CD14-positive monocyte (primary cell): ENCODE data around the gene CELF2. TPM values are rescaled to one million over a fixed set of nuclear protein-coding genes. Genes with fewer than 3 reads are reported as not detected.

Source experiments
- DNase-seq, 3 donors: peaks; one replicate each; pipeline ENCODE4 v3.0.0-alpha.2; 2011 to 2022
- H2AFZ ChIP-seq: 2 replicates; pipeline ENCODE4 v1.6.0; 2012; ENCODE audit warnings: mild to moderate bottlenecking, low read depth, low read length, inconsistent platforms; ENCODE audit not compliant: insufficient read depth, poor library complexity, severe bottlenecking
- H3K27ac ChIP-seq, 2 donors: 1 replicate in 1 of 2; 2 replicates in 1 of 2; pipeline ENCODE4 v1.5.1; 2012 to 2013; ENCODE audit warnings: low read length in 2 of 2, control low read depth in 1 of 2, inconsistent platforms in 1 of 2, low read depth in 1 of 2, mild to moderate bottlenecking in 1 of 2
- H3K27me3 ChIP-seq, 2 donors: one replicate each; pipeline versions ENCODE4 v1.6.0 to v1.6.1; 2011 to 2013; ENCODE audit warnings: low read length in 2 of 2; ENCODE audit not compliant: control insufficient read depth in 2 of 2, insufficient read depth in 2 of 2
- H3K36me3 ChIP-seq, 2 donors: replicated peaks in 1 of 2; 1 replicate in 1 of 2; 2 replicates in 1 of 2; pipeline versions ENCODE4 v1.5.1 to v1.6.1; 2012 to 2013; ENCODE audit warnings: low read length in 2 of 2, control low read depth in 1 of 2, inconsistent platforms in 1 of 2, mild to moderate bottlenecking in 1 of 2; ENCODE audit not compliant: insufficient read depth in 2 of 2, control insufficient read depth in 1 of 2
- H3K4me1 ChIP-seq, 2 donors: 1 replicate in 1 of 2; 2 replicates in 1 of 2; pipeline versions ENCODE4 v1.5.1 to v1.6.1; 2012 to 2013; ENCODE audit warnings: low read length in 2 of 2, control low read depth in 1 of 2, inconsistent platforms in 1 of 2, mild to moderate bottlenecking in 1 of 2, moderate library complexity in 1 of 2; ENCODE audit not compliant: insufficient read depth in 2 of 2, control insufficient read depth in 1 of 2
- H3K4me2 ChIP-seq: replicated peaks from 2 replicates; pipeline ENCODE3; 2012; ENCODE audit warnings: low read length, moderate library complexity, mild to moderate bottlenecking; ENCODE audit not compliant: poor library complexity, severe bottlenecking; ENCODE audit errors: extremely low read depth
- H3K4me3 ChIP-seq, 3 experiments: fragments of 200-600 bp in 1 of 3; sonication (generic) in 1 of 3; replicated peaks in 1 of 3; 1 replicate in 2 of 3; 2 replicates in 1 of 3; pipeline ENCODE4 v1.5.1; 2011 to 2013; ENCODE audit warnings: low read length in 3 of 3, mild to moderate bottlenecking in 3 of 3, control low read depth in 2 of 3, low read depth in 2 of 3, inconsistent platforms in 1 of 3, moderate library complexity in 1 of 3
- H3K79me2 ChIP-seq: 2 replicates; pipeline ENCODE4 v1.6.0; 2012; ENCODE audit warnings: mild to moderate bottlenecking, control low read depth, inconsistent platforms, low read length, moderate library complexity; ENCODE audit not compliant: insufficient read depth
- H3K9ac ChIP-seq: 2 replicates; pipeline ENCODE4 v1.6.0; 2017; ENCODE audit warnings: low read length, mild to moderate bottlenecking; ENCODE audit not compliant: insufficient read depth, poor library complexity, severe bottlenecking
- H3K9me3 ChIP-seq, 2 donors: replicated peaks in 1 of 2; 1 replicate in 1 of 2; 2 replicates in 1 of 2; pipeline versions ENCODE4 v1.5.1 to v1.6.1; 2012 to 2013; ENCODE audit warnings: low read length in 2 of 2, control low read depth in 1 of 2; ENCODE audit not compliant: control insufficient read depth in 1 of 2, insufficient read depth in 1 of 2
- H4K20me1 ChIP-seq: 2 replicates; pipeline ENCODE4 v1.6.0; 2012; ENCODE audit warnings: mild to moderate bottlenecking, low read length, control low read depth, moderate library complexity; ENCODE audit not compliant: insufficient read depth
- H3K27ac Mint-ChIP-seq, 7 donors: one replicate each; pipeline ENCODE4 v1.8.0; 2020; ENCODE audit warnings: mild to moderate bottlenecking in 7 of 7, mixed read lengths in 7 of 7, moderate library complexity in 6 of 7, inconsistent platforms in 2 of 7
- H3K27me3 Mint-ChIP-seq, 3 donors: one replicate each; pipeline ENCODE4 v1.8.0; 2021 to 2022; ENCODE audit warnings: low read depth in 3 of 3, mild to moderate bottlenecking in 3 of 3, mixed read lengths in 3 of 3, moderate library complexity in 3 of 3, inconsistent platforms in 1 of 3
- H3K36me3 Mint-ChIP-seq, 2 donors: one replicate each; pipeline ENCODE4 v1.8.0; 2020; ENCODE audit warnings: mixed read lengths in 2 of 2, inconsistent platforms in 1 of 2, mild to moderate bottlenecking in 1 of 2
- H3K4me1 Mint-ChIP-seq: one replicate; pipeline ENCODE4 v1.8.0; 2020; ENCODE audit warnings: mild to moderate bottlenecking, mixed read lengths
- H3K4me3 Mint-ChIP-seq, 2 donors: one replicate each; pipeline ENCODE4 v1.8.0; 2020; ENCODE audit warnings: mild to moderate bottlenecking in 2 of 2, mixed read lengths in 2 of 2, moderate library complexity in 1 of 2
- H3K9me3 Mint-ChIP-seq, 7 donors: one replicate each; pipeline ENCODE4 v1.8.0; 2020 to 2022; ENCODE audit warnings: mixed read lengths in 7 of 7, mild to moderate bottlenecking in 6 of 7, moderate library complexity in 6 of 7, inconsistent platforms in 2 of 7
- WGBS: methylation state at CpG from one replicate; pipeline ENCODE4 v1.1.5; 2013; ENCODE audit warnings: missing lambda C conversion rate; ENCODE audit not compliant: insufficient coverage; 5-methylcytosine and 5-hydroxymethylcytosine counted together
- intact Hi-C, 2 donors: fragments of 100-400 bp; cut with micrococcal nuclease; formaldehyde crosslinking; loops; one replicate each; pipeline versions ENCODE4 v1.15.0 to v1.15.1; 2023
- polyA plus RNA-seq, 3 donors: library from polyadenylated mRNA; depleted of rRNA in 1 of 3; unstranded in 2 of 3; stranded (reverse) in 1 of 3; fragments of 300-500 nt in 2 of 3; fragments of >200 nt in 1 of 3; fragmentation: Illumina TruSeq in 2 of 3; gene quantifications; 1 replicate in 2 of 3; 2 replicates in 1 of 3; pipeline ENCODE4 v1.2.3, GENCODE V29; 2012 to 2021
- TF ChIP-seq, protein P1 (sequence below): fragments of 200-600 bp; IDR thresholded peaks from one replicate; pipeline ENCODE4 v1.8.0; 2022; ENCODE audit warnings: antibody characterized with exemption, mild to moderate bottlenecking

CELF2 gene
- polyA plus RNA-seq, 3 donors = 53.5 to 93.3 (median 80.5) TPM

DNA sequence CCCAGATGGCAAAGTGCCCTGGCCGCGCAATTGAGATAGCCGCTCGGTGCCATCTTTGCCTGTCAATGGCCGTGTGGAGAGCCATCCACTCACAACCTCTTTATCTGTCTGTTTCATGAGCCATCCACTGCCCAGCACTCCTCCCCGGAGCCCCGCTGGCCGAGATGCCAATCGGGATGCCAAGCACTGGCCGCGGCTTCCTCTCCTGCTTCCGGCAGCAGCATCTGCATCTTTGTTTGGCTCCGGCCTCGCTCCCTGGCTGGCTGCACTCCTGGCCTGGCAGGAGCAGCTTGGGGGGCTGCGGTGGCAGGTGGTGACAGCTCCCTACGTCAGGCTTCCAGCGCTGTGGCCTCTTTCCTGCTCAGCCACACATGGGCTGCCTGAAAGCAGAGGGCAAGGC, 362.1 kb downstream of the CELF2 start:
- H3K4me2 ChIP-seq = no peak overlapping the region
- TF ChIP-seq, protein P1, sequence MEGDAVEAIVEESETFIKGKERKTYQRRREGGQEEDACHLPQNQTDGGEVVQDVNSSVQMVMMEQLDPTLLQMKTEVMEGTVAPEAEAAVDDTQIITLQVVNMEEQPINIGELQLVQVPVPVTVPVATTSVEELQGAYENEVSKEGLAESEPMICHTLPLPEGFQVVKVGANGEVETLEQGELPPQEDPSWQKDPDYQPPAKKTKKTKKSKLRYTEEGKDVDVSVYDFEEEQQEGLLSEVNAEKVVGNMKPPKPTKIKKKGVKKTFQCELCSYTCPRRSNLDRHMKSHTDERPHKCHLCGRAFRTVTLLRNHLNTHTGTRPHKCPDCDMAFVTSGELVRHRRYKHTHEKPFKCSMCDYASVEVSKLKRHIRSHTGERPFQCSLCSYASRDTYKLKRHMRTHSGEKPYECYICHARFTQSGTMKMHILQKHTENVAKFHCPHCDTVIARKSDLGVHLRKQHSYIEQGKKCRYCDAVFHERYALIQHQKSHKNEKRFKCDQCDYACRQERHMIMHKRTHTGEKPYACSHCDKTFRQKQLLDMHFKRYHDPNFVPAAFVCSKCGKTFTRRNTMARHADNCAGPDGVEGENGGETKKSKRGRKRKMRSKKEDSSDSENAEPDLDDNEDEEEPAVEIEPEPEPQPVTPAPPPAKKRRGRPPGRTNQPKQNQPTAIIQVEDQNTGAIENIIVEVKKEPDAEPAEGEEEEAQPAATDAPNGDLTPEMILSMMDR = no peak
- H3K36me3 ChIP-seq = no peaks in the 10 kb centered on the region
- peaks cover 3% of the 10 kb centered on the region for H3K4me1 Mint-ChIP-seq
- intact Hi-C loops = no loop called here
- H3K36me3 Mint-ChIP-seq = no peaks in the 10 kb centered on the region
- DNase-seq = no peak
- H3K27me3 Mint-ChIP-seq = peaks cover 1 to 6% (median 6%) of the 10 kb centered on the region in 3 donors
- no peak overlapping the region for H3K27ac ChIP-seq
- no peak overlapping the region for H3K4me3 ChIP-seq
- H3K79me2 ChIP-seq = no peaks in the 10 kb centered on the region
- H3K27ac Mint-ChIP-seq = no peak overlapping the region
- H3K27me3 ChIP-seq = no peaks in the 10 kb centered on the region
- no peak overlapping the region for H2AFZ ChIP-seq
- H3K4me3 Mint-ChIP-seq = no peak overlapping the region
- H3K9ac ChIP-seq = no peak overlapping the region
- no peaks in the 10 kb centered on the region for H3K4me1 ChIP-seq
- H3K9me3 Mint-ChIP-seq = peaks cover 0 to 9% (median 2%) of the 10 kb centered on the region in 7 donors
- H4K20me1 ChIP-seq = no peaks in the 10 kb centered on the region
- H3K9me3 ChIP-seq = no peaks in the 10 kb centered on the region
- 93% methylated on average over 17 of the region's 17 CpGs for WGBS

DNA sequence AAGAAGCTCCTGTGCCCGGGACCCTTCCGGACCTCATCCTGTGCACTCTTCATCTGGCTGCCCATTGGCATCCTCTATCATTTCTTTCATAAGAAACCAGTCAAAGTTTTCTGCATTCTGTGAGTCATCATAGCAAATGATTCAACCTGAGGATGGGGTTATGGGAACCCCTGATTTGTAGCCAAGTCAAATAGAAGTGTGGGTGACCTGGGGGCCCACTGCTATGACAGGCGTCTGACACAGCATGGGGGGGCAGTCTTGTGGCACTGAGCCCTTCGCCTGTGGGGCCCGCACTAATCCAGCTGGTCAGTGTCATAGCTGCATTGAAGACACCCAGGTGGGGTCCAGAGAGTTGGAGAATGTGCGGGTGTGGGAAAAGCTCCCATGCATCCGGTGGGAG, 363.4 kb downstream of the CELF2 start:
- Mint-ChIP-seq H3K27ac (no peak overlapping the region), H3K4me1 (peaks cover 3% of the 10 kb centered on the region), H3K9me3 (peaks cover 0 to 9% (median 2%) of the 10 kb centered on the region in 7 donors), H3K36me3 (no peaks in the 10 kb centered on the region), H3K27me3 (peaks cover 2 to 6% (median 6%) of the 10 kb centered on the region in 3 donors), H3K4me3 (no peak overlapping the region)
- WGBS = 93% methylated on average over 6 of the region's 7 CpGs
- TF ChIP-seq, protein P1 = no peak
- Histone ChIP-seq H3K9ac (no peak overlapping the region), H3K4me3 (no peak overlapping the region), H3K27ac (no peak overlapping the region), H2AFZ (no peak overlapping the region), H3K9me3 (no peaks in the 10 kb centered on the region), H3K36me3 (no peaks in the 10 kb centered on the region), H3K79me2 (no peaks in the 10 kb centered on the region), H3K4me1 (no peaks in the 10 kb centered on the region), H3K4me2 (no peak overlapping the region), H4K20me1 (no peaks in the 10 kb centered on the region), H3K27me3 (no peaks in the 10 kb centered on the region)
- intact Hi-C loops = no loop called here
- DNase-seq = no peak
